Activated gamma-delta T cell (primary cell): Measurements from ENCODE around the gene EPDR1.
"Not testable (repeated sequence)": the region's sequence is repeated elsewhere in the genome, so short reads cannot be mapped to it uniquely, and the experiment has no call there.

Experiments
- DNase-seq: peaks from one replicate; lab custom pipeline; 2025; lab: John Stamatoyannopoulos, UW

EPDR1 gene

GRCh38 chr7:37928878-37929277, 8.4 kb downstream of the EPDR1 start:
- no peak for DNase-seq

- no peak for DNase-seq
These were observed 9.9 kb downstream of the EPDR1 start for GRCh38 chr7:37930226-37930948.

GRCh38 chr7:37932543-37932942, 12.1 kb downstream of the EPDR1 start:
- DNase-seq = no peak

GRCh38 chr7:37933018-37933566, 12.7 kb downstream of the EPDR1 start:
- no peak for DNase-seq

GRCh38 chr7:37942934-37943610, 22.6 kb downstream of the EPDR1 start:
- no peak for DNase-seq

GRCh38 chr7:37943905-37944736, 23.7 kb downstream of the EPDR1 start:
- DNase-seq = no peak

- no peak for DNase-seq
These were observed 24.3 kb downstream of the EPDR1 start for GRCh38 chr7:37944737-37945054.

- DNase-seq = no peak
These were observed 24.9 kb downstream of the EPDR1 start for GRCh38 chr7:37945336-37945735.

GRCh38 chr7:37947138-37947940, 26.9 kb downstream of the EPDR1 start:
- DNase-seq = no peak

GRCh38 chr7:37947941-37948210, 27.4 kb downstream of the EPDR1 start:
- no peak for DNase-seq

GRCh38 chr7:37952240-37952639, 31.8 kb downstream of the EPDR1 start:
- no peak for DNase-seq

GRCh38 chr7:37954217-37954616, 33.8 kb downstream of the EPDR1 start:
- not testable (repeated sequence) for DNase-seq

- no peak for DNase-seq
These were observed 36.4 kb downstream of the EPDR1 start for GRCh38 chr7:37956791-37957190.

GRCh38 chr7:37957221-37957970, 37.0 kb downstream of the EPDR1 start:
- no peak for DNase-seq

- DNase-seq = no peak
These were observed 40.0 kb downstream of the EPDR1 start for GRCh38 chr7:37960483-37960882.

GRCh38 chr7:37961251-37961650, 40.8 kb downstream of the EPDR1 start:
- no peak for DNase-seq

GRCh38 chr7:37964196-37964595, 43.8 kb downstream of the EPDR1 start:
- no peak for DNase-seq

GRCh38 chr7:37970211-37970610, 49.8 kb downstream of the EPDR1 start:
- DNase-seq = no peak

- DNase-seq = no peak
These were observed 51.1 kb downstream of the EPDR1 start for GRCh38 chr7:37971491-37971890.

GRCh38 chr7:37973915-37974314, 53.5 kb downstream of the EPDR1 start:
- DNase-seq = no peak

- no peak for DNase-seq
These were observed 54.3 kb downstream of the EPDR1 start for GRCh38 chr7:37974711-37975110.
